Muscle layer of duodenum (tissue), 2 donors: ENCODE measurements around the gene CXCR4.

Experiments
- H3K27ac ChIP-seq: one replicate; pipeline ENCODE4 v1.7.0; 2013; ENCODE audit warnings: mild to moderate bottlenecking, low read length
- H3K27me3 ChIP-seq: one replicate; pipeline ENCODE4 v1.7.0; 2013; ENCODE audit warnings: low read depth, mild to moderate bottlenecking, control low read depth, low read length
- H3K36me3 ChIP-seq, 2 donors: one replicate each; pipeline ENCODE4 v1.7.0; 2013; ENCODE audit warnings: low read length in 2 of 2, control low read depth in 1 of 2, mild to moderate bottlenecking in 1 of 2; ENCODE audit not compliant: insufficient read depth in 2 of 2, control insufficient read depth in 1 of 2
- H3K4me1 ChIP-seq, 2 donors: one replicate each; pipeline ENCODE4 v1.7.0; 2013; ENCODE audit warnings: low read length in 2 of 2, mild to moderate bottlenecking in 2 of 2, control low read depth in 1 of 2, moderate library complexity in 1 of 2; ENCODE audit not compliant: insufficient read depth in 2 of 2, control insufficient read depth in 1 of 2
- H3K4me3 ChIP-seq, 2 donors: one replicate each; pipeline ENCODE4 v1.7.0; 2013; ENCODE audit warnings: low read length in 2 of 2, low read depth in 1 of 2, mild to moderate bottlenecking in 1 of 2
- H3K9me3 ChIP-seq, 2 donors: one replicate each; pipeline ENCODE4 v1.7.0; 2013; ENCODE audit warnings: low read length in 2 of 2, control low read depth in 1 of 2, mild to moderate bottlenecking in 1 of 2; ENCODE audit not compliant: control insufficient read depth in 1 of 2
- donor health status: healthy.

The CXCR4 gene

GRCh38 chr2:136130511-136130910 is 12.6 kb upstream of the CXCR4 start:
- Histone ChIP-seq H3K4me1 (no peaks in the 10 kb centered on the region), H3K4me3 (no peak overlapping the region), H3K27ac (no peak overlapping the region), H3K36me3 (no peaks in the 10 kb centered on the region), H3K9me3 (no peaks in the 10 kb centered on the region), H3K27me3 (no peaks in the 10 kb centered on the region)

- H3K4me3 ChIP-seq, result no peak overlapping the region
- no peak overlapping the region for H3K27ac ChIP-seq
- H3K9me3 ChIP-seq, result no peaks in the 10 kb centered on the region
- no peaks in the 10 kb centered on the region for H3K4me1 ChIP-seq
- no peaks in the 10 kb centered on the region for H3K27me3 ChIP-seq
- no peaks in the 10 kb centered on the region for H3K36me3 ChIP-seq
Measured at GRCh38 chr2:136130045-136130444, 12.1 kb upstream of the CXCR4 start.

GRCh38 chr2:136129601-136130000 is 11.7 kb upstream of the CXCR4 start:
- H3K27ac ChIP-seq, result no peak overlapping the region

GRCh38 chr2:136128905-136129304 is 11.0 kb upstream of the CXCR4 start:
- Histone ChIP-seq H3K27ac (no peak overlapping the region), H3K36me3 (no peaks in the 10 kb centered on the region), H3K27me3 (no peaks in the 10 kb centered on the region), H3K4me3 (no peak overlapping the region), H3K4me1 (no peaks in the 10 kb centered on the region), H3K9me3 (no peaks in the 10 kb centered on the region)

More at GRCh38 chr2:136129601-136130000, 11.7 kb upstream of the CXCR4 start:
- H3K36me3 ChIP-seq, result no peaks in the 10 kb centered on the region
- no peak overlapping the region for H3K4me3 ChIP-seq
- no peaks in the 10 kb centered on the region for H3K9me3 ChIP-seq
- H3K4me1 ChIP-seq, result no peaks in the 10 kb centered on the region
- H3K27me3 ChIP-seq, result no peaks in the 10 kb centered on the region

- no peaks in the 10 kb centered on the region for H3K4me1 ChIP-seq
- no peak overlapping the region for H3K27ac ChIP-seq
- H3K27me3 ChIP-seq, result no peaks in the 10 kb centered on the region
- H3K9me3 ChIP-seq, result no peaks in the 10 kb centered on the region
- no peaks in the 10 kb centered on the region for H3K36me3 ChIP-seq
- H3K4me3 ChIP-seq, result no peak overlapping the region
Measured at GRCh38 chr2:136128366-136128765, 10.4 kb upstream of the CXCR4 start.

- no peak overlapping the region for H3K4me3 ChIP-seq
- H3K27me3 ChIP-seq, result peaks cover 3% of the 10 kb centered on the region
- no peaks in the 10 kb centered on the region for H3K36me3 ChIP-seq
- no peak overlapping the region for H3K27ac ChIP-seq
- H3K9me3 ChIP-seq, result no peaks in the 10 kb centered on the region
- no peaks in the 10 kb centered on the region for H3K4me1 ChIP-seq
Measured at GRCh38 chr2:136127356-136127755, 9.4 kb upstream of the CXCR4 start.

- no peaks in the 10 kb centered on the region for H3K36me3 ChIP-seq
- H3K9me3 ChIP-seq, result no peaks in the 10 kb centered on the region
- H3K4me3 ChIP-seq, result no peak overlapping the region
- peaks cover 8% of the 10 kb centered on the region for H3K27me3 ChIP-seq
- no peaks in the 10 kb centered on the region for H3K4me1 ChIP-seq
- H3K27ac ChIP-seq, result no peak overlapping the region
Measured at GRCh38 chr2:136126421-136126926, 8.5 kb upstream of the CXCR4 start.

GRCh38 chr2:136126021-136126420 is 8.1 kb upstream of the CXCR4 start:
- Histone ChIP-seq H3K9me3 (no peaks in the 10 kb centered on the region), H3K27me3 (peaks cover 8% of the 10 kb centered on the region), H3K4me3 (no peak overlapping the region), H3K36me3 (no peaks in the 10 kb centered on the region), H3K27ac (no peak overlapping the region), H3K4me1 (no peaks in the 10 kb centered on the region)

GRCh38 chr2:136125236-136125635 is 7.3 kb upstream of the CXCR4 start:
- H3K36me3 ChIP-seq, result no peaks in the 10 kb centered on the region
- no peaks in the 10 kb centered on the region for H3K4me1 ChIP-seq
- H3K27ac ChIP-seq, result no peak overlapping the region
- H3K4me3 ChIP-seq, result no peak overlapping the region
- H3K27me3 ChIP-seq, result peaks cover 12% of the 10 kb centered on the region
- H3K9me3 ChIP-seq, result no peaks in the 10 kb centered on the region

- peaks cover 16% of the 10 kb centered on the region for H3K27me3 ChIP-seq
- H3K27ac ChIP-seq, result no peak overlapping the region
- no peaks in the 10 kb centered on the region for H3K4me1 ChIP-seq
- H3K9me3 ChIP-seq, result no peaks in the 10 kb centered on the region
- H3K36me3 ChIP-seq, result no peaks in the 10 kb centered on the region
- no peak overlapping the region for H3K4me3 ChIP-seq
Measured at GRCh38 chr2:136124805-136125204, 6.9 kb upstream of the CXCR4 start.

GRCh38 chr2:136122661-136123060 is 4.7 kb upstream of the CXCR4 start:
- H3K4me1 ChIP-seq, result peaks cover 0 to 15% of the 10 kb centered on the region in 2 donors
- H3K36me3 ChIP-seq, result no peaks in the 10 kb centered on the region
- no peaks in the 10 kb centered on the region for H3K9me3 ChIP-seq
- H3K27me3 ChIP-seq, result peaks cover 17% of the 10 kb centered on the region
- no peak overlapping the region for H3K27ac ChIP-seq
- no peak overlapping the region for H3K4me3 ChIP-seq

- no peak overlapping the region for H3K4me3 ChIP-seq
- H3K4me1 ChIP-seq, result peaks cover 0 to 25% of the 10 kb centered on the region in 2 donors
- H3K27ac ChIP-seq, result no peak overlapping the region
- H3K27me3 ChIP-seq, result peaks cover 17% of the 10 kb centered on the region
- no peaks in the 10 kb centered on the region for H3K9me3 ChIP-seq
- no peaks in the 10 kb centered on the region for H3K36me3 ChIP-seq
Measured at GRCh38 chr2:136121204-136121910, 3.4 kb upstream of the CXCR4 start.
